Measurements from ENCODE around the gene RBM43. TPM values are rescaled to one million over a fixed set of nuclear protein-coding genes. Genes with fewer than 3 reads are reported as not detected.
A peak's percentile ranks its signal among the peaks of the same experiment; 100 is the strongest.
"Not testable (repeated sequence)": the region's sequence is repeated elsewhere in the genome, so short reads cannot be mapped to it uniquely, and the experiment has no call there.

The RBM43 gene
- 0.57 and 0.83 TPM in 2 replicates for total RNA-seq (2014; rRNA removed; shearing (Covaris generic))

GRCh38 chr2:151261231-151261976 lies at the start of gene RBM43:
Gene RBM43 (minus strand): TSS chr2:151261863. CDS start chr2:151261727, 136 bp downstream.
- peak; percentile 85 for DNase-seq (ENCODE audit: low read depth)

- not testable (repeated sequence) for DNase-seq (ENCODE audit: low read depth)
Observed at GRCh38 chr2:151310313-151310712, 48.6 kb upstream of the RBM43 start.

GRCh38 chr2:151306621-151307020 lies 45.0 kb upstream of the RBM43 start:
- DNase-seq (ENCODE audit: low read depth) = peak; percentile 64

DNA sequence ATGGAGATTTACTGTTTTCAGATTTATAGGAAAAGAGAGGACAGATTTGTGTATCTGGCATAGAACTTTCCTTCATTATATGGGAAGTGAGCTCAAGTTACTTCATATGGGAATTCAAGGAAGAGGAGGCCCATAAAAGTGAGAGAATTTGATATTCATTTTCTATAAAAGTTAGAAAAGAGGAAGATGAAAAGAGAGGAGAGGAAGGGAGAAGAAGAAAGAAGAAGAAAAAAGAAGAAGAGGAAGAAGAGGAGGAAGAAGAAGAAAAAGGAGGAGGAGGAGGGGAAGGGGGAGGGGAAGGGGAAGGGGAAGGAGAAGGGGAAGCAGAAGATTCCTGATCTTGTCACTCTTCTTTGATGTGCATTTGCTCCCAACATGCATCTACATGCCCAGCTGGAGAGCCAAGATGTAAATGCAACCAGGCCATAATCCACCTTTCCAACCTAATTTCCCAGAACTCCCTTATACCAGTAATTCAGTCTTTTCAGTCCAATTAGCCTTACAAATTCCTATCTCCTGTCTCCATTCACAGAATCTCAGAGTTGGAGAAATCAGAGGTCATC lies 43.5 kb upstream of the RBM43 start:
- DNase-seq (ENCODE audit: low read depth) = no peak

- peak; percentile 67 for DNase-seq (ENCODE audit: low read depth)
Observed at GRCh38 chr2:151302879-151303278, 41.2 kb upstream of the RBM43 start.

- no peak for DNase-seq (ENCODE audit: low read depth)
Observed at GRCh38 chr2:151302404-151302803, 40.7 kb upstream of the RBM43 start.

DNA sequence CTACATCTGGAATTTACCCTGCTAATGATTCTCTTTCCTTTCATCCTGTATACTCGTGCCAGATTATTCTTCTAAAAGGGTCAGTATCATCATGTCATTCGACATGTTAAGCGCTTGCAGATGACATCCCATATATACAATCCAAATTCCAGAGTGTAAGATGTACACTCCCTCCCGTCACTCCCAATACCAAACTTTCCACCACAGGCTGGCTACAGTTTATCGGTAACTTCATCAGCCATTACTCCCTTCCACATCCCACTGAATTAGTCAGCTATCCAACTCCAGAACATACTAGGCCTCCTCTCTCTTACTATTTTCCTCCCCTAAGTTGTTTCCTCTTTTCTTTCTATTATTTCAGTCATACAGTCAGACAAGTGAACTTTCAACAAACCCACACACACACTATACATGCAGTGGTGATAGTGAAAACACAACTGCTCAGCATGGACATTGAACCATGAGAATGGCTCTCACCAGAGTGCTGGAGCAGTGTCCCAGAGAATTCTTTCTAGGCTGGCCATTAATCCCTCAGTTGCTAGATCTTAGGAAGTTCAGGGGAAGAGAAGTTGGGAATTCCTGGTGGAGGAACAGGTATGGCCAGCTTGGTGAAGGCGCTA lies 38.4 kb upstream of the RBM43 start:
- no peak for DNase-seq (ENCODE audit: low read depth)

GRCh38 chr2:151297882-151298281 lies 36.2 kb upstream of the RBM43 start:
- DNase-seq (ENCODE audit: low read depth) = no peak

- not testable (repeated sequence) for DNase-seq (ENCODE audit: low read depth)
Observed at GRCh38 chr2:151295926-151296325, 34.3 kb upstream of the RBM43 start.

DNA sequence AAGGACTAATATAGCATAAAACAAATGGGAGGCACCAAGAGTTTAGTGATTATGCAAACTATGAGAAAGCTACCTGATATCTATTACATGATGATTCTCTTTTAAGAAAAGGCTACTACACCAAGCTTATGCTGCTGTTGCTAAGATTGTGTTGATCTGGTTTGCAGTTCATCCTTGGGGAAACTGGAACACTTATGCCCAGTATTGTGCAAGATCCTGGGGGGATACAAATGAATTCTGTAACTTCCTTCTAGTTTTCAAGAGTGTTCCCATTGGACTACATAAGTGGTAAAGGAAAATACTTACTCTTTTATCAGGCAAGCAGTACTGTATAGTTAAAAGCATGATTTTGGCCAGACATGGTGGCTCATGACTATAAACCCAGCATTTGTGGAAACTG lies 30.9 kb upstream of the RBM43 start:
- DNase-seq (ENCODE audit: low read depth) = no peak

DNA sequence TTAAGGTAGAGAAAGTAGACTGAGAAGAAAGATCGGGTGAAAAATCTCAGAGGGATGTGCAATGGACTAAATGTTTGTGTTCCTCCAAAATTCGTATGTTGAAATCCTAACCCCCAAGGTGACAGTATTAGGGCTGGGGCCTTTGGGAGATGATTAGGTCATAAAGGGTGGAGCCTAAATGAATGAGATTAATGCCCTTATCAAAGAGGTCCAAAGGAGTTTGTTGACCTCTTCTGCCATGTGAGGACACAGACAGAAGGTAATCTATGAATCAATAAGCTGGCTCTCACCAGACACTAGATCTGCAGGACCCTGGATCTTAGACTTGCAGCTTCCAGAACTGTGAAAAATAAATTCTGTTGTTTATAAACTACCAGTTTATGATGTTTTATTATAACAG lies 30.5 kb upstream of the RBM43 start:
- DNase-seq (ENCODE audit: low read depth) = no peak

- DNase-seq (ENCODE audit: low read depth) = no peak
Observed at GRCh38 chr2:151291224-151291623, 29.6 kb upstream of the RBM43 start.

- peak; percentile 38 for DNase-seq (ENCODE audit: low read depth)
Observed at GRCh38 chr2:151289972-151290866, 28.6 kb upstream of the RBM43 start.

DNA sequence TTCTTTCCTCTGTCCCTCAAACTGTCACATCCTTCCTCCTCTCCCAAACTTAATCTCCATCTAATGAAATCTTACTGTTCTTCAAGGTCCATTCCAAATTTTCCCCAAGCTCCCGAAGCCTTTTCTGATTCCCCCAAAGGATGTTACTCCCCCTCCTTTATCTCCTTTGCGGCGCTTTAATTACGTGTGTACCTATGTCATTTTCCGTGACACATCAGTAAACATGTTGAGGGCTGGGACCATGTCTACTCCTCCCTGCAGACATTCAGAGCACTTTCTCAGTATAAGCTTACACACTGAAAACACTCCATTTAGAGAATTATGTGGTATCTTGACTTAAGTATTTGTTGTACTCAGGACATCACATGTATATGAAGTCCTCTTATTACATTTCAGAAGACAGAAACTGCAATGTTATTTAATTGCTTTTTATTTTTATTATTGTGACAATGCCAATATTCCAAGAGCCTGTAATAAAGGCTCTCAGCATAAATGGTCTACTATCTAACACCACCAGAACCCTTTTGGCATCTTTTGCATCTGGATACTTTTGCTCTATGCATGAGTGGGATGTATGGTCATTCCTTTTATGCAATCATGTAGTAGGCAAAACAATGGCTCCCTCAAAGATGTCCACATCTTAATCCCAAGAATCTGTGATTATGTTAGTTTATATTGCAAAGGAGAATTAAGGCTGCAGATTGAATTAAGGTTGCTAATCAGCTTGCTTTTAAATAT lies 26.0 kb upstream of the RBM43 start:
- DNase-seq (ENCODE audit: low read depth) = no peak

- DNase-seq (ENCODE audit: low read depth) = no peak
Observed at GRCh38 chr2:151282401-151282800, 20.7 kb upstream of the RBM43 start.

GRCh38 chr2:151280271-151280670 lies 18.6 kb upstream of the RBM43 start:
- no peak for DNase-seq (ENCODE audit: low read depth)

- no peak for DNase-seq (ENCODE audit: low read depth)
Observed at GRCh38 chr2:151278487-151278886, 16.8 kb upstream of the RBM43 start.

DNA sequence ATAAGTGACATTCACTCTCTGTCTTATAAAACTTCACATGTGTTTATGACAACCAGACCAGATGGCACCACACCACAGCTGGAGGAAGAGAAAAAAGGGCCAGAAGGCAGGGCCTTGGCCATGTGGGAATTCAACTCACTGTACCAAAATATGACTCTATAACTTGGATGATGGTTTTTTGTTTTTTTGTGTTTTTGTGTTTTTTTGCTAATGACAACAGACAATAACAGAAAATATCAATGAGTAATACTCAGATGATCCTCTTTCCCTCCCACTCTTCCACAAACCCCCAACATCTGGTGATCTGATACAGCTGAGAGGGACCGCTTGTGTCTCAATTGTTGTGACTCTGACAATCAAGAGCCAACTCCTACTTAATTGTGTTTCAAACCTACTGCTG lies 15.4 kb upstream of the RBM43 start:
- DNase-seq (ENCODE audit: low read depth) = no peak

DNA sequence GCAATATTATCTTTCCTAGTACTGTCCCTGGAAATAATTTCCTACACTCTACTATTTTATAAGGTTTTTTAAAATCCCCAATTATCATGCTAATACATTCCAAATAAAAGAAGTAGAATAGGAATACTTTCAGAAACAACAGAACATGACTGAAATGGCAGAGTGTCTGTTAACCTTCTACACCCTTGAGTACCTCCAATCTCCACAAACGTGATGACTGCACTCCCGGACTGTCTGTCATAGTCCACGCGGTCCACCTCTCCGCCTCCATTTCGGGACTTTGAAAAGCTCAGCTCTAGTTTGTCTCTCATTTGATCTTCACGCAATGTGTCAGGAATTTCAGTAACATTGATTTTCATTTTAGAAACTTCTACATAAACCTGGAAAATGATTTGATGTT lies 13.6 kb upstream of the RBM43 start:
- no peak for DNase-seq (ENCODE audit: low read depth)

DNA sequence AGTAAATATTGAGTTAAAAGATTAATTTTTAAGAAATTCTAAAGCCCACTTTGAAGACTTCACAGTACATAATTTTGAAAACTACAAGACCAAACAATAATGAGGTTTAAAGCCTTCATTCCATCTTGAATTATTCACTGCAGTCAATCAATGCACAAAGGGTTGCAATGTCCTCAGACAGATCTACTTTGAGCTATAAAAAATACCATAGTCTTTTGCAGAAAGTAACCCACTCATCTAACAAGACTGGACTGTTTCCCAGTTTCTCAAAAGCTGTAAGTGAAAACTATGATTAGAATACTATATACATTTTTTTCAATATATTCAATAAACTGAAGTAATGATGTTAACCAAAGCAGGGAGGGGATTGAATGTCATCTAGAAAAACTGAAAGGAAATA lies 10.2 kb upstream of the RBM43 start:
- no peak for DNase-seq (ENCODE audit: low read depth)

DNA sequence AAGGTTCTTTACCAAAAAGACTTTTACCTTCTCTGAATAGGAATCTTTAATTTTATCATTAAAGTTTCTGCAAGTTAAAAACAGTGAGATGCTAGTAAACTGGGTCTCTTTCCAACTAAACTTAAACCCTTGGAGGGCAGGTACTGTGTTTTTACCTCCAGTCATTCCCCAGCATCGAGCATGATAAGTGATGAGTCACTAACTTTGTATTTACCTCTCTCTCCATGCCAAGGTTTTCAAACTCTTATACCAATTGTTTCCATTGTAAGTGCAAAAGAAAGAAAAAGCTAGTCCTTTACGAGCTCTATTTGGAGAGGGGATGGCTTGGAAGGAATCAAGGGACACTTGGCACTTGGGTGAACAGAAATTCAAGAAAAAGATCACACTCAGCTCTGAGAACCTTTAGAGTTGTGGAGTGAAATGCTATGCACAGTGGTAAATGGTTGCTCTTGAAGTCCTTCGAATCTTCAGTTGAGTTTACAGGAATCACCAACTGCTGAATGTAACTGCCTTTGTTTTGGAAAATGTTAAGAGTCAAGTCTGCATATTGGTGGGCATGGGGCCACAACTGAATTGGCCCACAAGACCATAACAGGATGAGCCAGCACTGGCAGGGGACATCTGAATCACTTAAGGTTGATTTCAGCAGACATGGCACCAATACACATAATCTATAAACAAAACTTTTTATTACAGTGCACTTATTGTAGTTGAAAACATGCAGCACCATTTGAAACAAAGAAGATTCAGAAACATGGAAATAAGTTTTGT lies 8.3 kb upstream of the RBM43 start:
- no peak for DNase-seq (ENCODE audit: low read depth)

Data from Daoy (cell line).